Stimulated activated CD4-positive, alpha-beta T cell treated with anti-CD3 and anti-CD28 coated beads, Interleukin-1b, Interleukin-23, amount 100 ng/mL, for 24 hours (primary cell): ENCODE measurements around the gene PCYT2.

Source experiments
- DNase-seq, 4 experiments: peaks; one replicate each; pipeline ENCODE4 v3.0.0-alpha.2; 2020; ENCODE audit warnings: low read depth in 4 of 4, low spot score in 1 of 4

The PCYT2 gene

DNA sequence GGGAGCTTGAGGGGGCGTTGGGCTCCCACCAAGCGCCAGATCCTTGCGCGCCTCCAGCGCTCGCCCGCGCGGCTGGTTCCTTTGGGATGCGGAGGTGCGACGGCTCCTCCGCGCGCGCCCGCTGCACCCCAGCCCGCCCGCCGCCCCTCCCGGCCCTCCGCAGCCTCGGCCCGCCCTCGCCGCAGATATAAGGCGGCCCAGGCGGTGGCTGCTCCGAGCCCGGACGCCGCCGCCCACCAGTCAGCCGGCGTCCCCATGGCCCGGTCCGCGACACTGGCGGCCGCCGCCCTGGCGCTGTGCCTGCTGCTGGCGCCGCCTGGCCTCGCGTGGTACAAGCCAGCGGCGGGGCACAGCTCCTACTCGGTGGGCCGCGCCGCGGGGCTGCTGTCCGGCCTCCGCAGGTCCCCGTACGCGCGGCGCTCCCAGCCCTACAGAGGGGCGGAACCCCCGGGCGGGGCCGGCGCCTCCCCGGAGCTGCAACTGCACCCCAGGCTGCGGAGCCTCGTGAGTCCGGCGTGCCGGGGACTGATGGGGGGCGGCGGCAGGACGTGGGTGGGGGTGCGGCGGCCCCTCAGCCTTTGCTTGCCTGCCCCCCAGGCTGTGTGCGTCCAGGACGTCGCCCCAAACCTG, 9.1 kb downstream of the PCYT2 start, which contains the start of gene NPB:
TSS of gene NPB (plus strand) at position 216 of the 630 bp plus-strand sequence. CDS start at position 256, 40 bp downstream.
- DNase-seq = no peak

DNA sequence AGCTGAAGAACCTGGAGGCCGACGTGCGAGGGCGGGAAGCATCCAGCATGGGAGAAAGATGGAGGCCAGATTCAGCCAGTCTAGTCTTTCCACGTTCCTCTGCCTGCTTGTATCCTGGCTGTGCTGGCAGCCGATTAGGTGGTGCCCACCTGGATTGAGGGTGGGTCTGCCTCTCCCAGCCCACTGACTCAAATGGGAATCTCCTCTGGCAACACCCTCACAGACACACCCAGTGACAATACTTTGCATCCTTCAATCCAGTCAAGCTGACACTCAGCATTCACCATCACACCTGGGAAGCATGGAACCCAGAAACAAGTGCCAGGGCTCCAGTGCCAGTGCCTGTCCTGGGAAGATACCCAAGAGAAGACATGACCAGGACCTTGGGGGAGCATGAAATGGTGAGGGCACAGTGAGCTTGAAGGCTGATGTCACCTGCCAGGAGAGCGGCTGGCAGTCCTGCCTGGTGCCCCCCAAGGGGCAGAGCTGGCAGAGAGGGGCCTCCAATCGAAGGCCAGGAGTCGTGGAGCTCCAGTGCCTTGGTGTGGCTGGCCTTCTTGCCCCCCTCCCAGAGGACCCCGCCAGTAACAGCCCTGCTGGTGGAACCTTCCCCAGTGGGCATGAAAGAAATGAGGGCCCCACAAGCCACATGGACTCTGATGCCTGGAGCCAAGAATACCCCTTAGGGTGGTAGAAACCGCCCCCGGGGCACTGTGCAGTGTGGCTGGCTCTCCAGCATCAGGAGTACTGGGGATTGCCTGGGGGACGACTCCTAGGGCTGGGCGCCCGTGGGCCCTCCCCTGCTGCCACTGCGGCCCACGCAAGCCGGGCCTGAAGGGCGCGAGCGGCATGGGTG, 9.8 kb downstream of the PCYT2 start:
- DNase-seq = no peak

DNA sequence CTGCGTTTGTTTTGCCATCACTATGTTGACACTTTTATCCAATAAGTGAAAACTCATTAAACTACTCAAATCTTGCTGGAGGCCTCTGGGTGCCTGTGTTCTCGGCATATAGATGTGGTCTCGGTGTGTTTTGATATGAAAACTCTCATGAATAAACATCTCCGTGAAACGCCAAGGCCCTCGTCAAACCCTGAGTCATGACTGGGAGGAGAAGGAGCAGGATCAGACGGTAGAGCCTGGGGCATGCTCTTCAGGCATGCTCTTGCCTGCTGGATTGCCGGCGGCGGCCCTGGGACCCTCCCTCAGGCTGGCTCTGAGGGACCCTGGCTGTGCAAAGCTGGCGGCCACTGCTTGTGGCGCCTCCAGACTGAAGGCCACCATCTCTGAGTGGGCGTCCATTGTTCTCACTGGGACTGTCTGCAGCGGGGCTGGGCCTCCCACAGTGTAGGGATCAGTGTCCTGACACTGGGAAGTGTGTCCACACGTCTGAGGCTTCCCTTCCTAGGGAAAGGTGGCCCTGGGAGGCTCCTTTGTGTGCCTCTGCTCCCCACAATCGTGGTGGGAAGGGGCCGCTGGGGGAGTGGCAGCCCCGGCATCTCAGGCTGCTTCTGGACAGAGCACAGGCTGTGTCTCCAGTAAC, 10.9 kb downstream of the PCYT2 start:
- DNase-seq = no peak

DNA sequence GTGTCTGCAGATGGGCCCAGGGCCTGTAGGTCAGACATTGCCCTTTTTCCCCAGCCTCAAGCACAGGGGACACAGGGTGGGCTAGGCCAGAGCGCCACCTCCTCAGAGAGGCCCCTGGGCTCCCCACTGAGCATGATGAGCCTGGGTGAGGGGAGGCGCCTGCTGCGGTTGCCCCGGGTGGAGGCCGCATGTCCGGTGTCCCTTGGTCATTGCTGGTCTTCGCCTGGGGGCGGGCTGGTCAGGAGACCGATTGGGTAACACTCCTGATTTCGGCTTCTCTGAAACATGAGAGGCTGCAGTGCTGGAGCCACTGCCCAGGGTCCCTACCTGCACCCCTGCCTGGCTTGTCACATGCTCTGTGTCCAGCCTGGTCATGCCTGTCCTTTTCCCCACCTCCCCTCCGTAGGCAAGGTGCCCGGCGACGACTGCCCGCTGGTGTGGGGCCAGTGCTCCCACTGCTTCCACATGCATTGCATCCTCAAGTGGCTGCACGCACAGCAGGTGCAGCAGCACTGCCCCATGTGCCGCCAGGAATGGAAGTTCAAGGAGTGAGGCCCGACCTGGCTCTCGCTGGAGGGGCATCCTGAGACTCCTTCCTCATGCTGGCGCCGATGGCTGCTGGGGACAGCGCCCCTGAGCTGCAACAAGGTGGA, 11.6 kb downstream of the PCYT2 start:
- no peak for DNase-seq

- DNase-seq = no peak
These were observed 12.3 kb downstream of the PCYT2 start for GRCh38 chr17:81898885-81899284.

- no peak for DNase-seq
These were observed 13.0 kb downstream of the PCYT2 start for GRCh38 chr17:81898029-81898866.

GRCh38 chr17:81895400-81895799, 15.8 kb downstream of the PCYT2 start:
- DNase-seq = no peak

- DNase-seq = no peak
These were observed 20.0 kb downstream of the PCYT2 start for GRCh38 chr17:81891303-81891552.

DNA sequence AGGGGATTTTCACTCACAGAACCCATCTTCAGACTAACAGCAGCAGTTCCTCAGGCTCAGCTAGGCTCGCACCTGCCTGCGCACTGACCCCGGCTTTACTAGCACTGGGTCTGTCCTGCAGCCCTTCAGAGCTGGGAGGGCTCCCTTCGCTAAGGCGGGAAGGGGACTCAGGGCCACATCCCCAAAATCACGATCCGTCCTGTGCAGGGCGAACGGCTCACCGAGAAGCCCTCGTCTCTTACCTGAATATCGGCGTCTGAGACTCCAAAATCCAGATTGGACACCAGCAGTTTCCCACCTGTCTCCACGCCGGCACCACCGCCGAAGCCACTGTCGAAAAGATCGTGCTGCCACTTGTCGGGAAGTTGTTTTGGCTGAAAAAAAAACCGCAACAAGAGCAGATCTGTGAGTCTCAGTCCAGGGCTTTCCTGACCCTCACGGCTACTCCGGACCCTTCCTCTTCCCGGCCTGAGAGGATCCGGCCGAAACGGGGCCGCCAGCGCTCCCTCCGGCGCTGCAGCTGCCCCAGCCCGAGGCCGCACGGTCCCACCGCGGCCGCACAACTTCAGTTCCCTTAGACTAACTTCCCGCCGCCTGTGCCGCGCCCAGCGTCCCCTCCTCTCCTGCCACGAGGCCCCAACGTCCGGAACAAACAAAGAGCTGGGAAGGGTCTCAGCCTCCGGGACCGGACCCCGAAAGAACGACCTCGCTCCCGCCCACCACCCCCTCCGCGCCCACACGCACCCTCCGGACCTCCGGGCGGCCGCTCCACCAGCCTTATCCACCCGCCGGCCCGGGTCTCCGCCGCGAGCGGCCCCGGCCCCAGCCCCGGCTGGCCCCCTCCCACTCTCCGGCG, 20.5 kb downstream of the PCYT2 start:
- no peak for DNase-seq

GRCh38 chr17:81889602-81890001, 21.6 kb downstream of the PCYT2 start:
- no peak for DNase-seq

GRCh38 chr17:81888988-81889595, 22.1 kb downstream of the PCYT2 start:
- no peak for DNase-seq

DNA sequence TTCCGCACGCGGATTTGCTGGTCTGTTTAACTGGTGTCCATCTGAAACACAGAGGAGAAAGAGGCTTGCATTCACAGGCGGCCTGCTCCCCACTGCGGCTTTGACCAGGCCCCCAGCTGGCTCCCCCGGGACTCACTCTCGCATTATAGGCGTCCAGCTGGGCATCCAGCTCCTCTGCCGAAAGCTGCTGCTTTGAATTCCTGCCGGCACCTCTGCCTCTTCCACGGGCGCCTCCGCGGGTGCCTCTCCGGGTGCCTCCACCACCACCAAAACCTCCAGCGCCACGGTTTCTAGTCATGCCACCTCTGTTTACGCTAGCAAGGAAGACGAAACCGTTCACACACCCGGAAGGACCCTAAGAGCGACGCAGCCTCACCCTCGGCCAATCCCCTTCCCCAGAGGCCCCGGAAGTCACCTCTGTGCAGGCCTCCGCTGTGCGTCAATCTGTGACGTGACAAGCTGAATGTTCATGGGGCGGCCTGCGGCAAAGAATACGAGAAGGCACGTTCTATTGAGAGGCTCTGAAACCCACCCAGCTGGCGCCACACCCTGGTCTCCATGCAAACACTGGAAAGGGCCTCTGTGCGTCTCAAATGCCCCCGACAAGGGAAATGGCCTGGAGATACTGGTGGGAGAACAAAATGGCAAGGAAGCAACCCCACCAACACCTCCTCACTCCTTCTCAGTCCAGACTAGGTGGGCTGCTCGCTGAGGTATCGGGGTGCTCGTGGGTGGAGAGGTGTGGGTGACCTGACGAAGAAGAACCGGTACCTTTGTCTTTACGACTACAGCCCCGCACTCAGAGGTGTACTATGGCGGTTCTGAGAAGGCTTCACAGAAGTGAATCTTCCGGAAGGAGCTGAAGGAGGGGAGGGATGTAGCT, 22.9 kb downstream of the PCYT2 start:
- DNase-seq = no peak

GRCh38 chr17:81885869-81886548, 25.2 kb downstream of the PCYT2 start:
- no peak for DNase-seq

DNA sequence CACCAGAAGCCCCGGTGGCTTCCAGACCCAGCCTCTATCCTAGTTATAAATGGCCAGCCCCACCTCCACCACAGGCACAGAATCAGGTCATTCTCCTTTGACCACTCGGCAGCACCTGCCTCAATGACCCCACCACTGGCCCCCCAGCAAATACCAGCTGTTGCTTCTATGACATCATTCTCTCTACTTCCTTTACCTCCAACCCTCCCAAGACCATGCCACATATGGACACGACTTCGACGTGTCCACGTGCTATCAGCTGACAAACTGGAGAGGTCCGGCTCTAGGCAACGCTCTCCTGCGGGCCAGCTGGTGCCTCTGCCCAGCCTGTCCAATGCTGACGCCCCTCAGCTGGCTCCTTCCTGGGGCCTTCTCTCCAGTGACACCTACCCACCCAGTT, 25.7 kb downstream of the PCYT2 start:
- no peak for DNase-seq

DNA sequence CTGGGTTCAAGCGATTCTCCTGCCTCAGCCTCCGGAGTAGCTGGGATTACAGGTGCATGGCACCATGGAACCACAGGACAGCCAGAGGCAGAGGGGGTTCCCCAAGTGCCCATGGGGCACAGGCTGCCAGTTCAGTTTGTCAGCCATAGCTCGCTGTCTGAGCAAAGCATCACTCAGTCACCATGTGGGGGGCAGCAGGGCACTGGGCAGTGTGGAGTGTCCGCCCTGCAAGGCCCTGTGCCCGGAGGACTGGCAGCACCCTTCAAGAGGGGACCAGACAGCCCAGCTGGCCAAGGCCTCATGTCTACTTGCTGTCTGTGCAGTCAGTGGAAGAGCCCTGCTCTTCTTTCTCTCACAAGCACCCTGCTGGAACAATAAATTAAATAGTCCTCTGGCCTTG, 26.2 kb downstream of the PCYT2 start:
- DNase-seq = no peak

- DNase-seq = no peak
These were observed 26.7 kb downstream of the PCYT2 start for GRCh38 chr17:81884520-81884919.

DNA sequence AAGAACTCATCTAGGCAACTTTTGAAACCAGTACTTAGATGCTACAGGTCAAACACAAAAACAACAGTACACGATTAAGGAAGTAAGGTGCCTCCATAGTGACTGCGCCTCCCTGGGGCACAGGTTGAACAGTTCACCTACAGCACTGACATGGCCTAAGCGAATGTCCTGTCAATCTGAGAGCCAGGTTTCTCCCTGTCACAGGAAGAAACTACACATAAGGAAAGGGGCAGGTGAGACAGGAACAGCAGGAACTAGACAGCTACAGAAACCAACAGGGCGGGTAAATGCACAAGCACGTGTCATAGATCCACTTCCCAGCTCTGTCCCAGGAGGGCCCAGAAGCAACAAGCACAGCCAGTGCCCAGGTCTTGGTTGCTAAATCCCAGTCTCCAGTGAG, 32.1 kb downstream of the PCYT2 start:
- DNase-seq = no peak

- DNase-seq = no peak
These were observed 32.9 kb downstream of the PCYT2 start for GRCh38 chr17:81878294-81878693.
